HCT116 (cell line): ENCODE measurements around the gene SLC35F2. TPM values are rescaled to one million over a fixed set of nuclear protein-coding genes. Genes with fewer than 3 reads are reported as not detected.
A peak's percentile ranks its signal among the peaks of the same experiment; 100 is the strongest.

Experiments used
- ATAC-seq: fragments of 200-7000 bp; cut with Tn5 transposase; 2 replicates; pipeline ENCODE4 v1.9.1; 2020; ENCODE audit warnings: mild to moderate bottlenecking, moderate library complexity
- BruUV-seq: library from RNA; stranded (reverse); fragments of 400-500 nt; replicated peaks from 2 replicates; lab custom pipeline; 2021; lab: Mats Ljungman, UMichigan
- CTCF ChIA-PET: fragments of 300-600 bp; sonication (Branson Sonifier 250); formaldehyde crosslinking; loops from one replicate; lab custom pipeline; 2021; ENCODE audit warnings: antibody characterized with exemption; lab: Charles Lee
- POLR2A ChIA-PET: fragments of 300-600, 350-600 bp; sonication (Branson Sonifier 250); formaldehyde crosslinking; loops from one replicate; lab custom pipeline; 2021; ENCODE audit warnings: antibody characterized with exemption; lab: Charles Lee
- RAD21 ChIA-PET, 2 experiments: fragments of 300-600 bp; sonication (Branson Sonifier 250); formaldehyde crosslinking; loops; one replicate each; lab custom pipeline; 2023; ENCODE audit warnings: low total read pairs in 2 of 2; ENCODE audit not compliant: uncharacterized antibody in 2 of 2, unreplicated experiment in 2 of 2, low non-redundant PET in 1 of 2; lab: Charles Lee
- DNase-seq: peaks from one replicate; pipeline ENCODE4 v3.0.0-alpha.2; 2010; ENCODE audit warnings: low read depth, low spot score
- H2AFZ ChIP-seq: fragments of 200-600 bp; shearing (Covaris generic), sonication (generic); 2 replicates; pipeline ENCODE4 v1.6.1; 2017; ENCODE audit warnings: low read depth, mixed run types, mixed read lengths, antibody characterized with exemption, low read length; ENCODE audit not compliant: poor library complexity, severe bottlenecking
- H3K27ac ChIP-seq: 2 replicates; pipeline ENCODE4 v1.5.1; 2012; ENCODE audit warnings: low read depth, low read length
- H3K27me3 ChIP-seq: fragments of 200-600 bp; sonication (generic); 2 replicates; pipeline ENCODE4 v1.6.1; 2016; ENCODE audit warnings: mixed run types, low read length, mixed read lengths; ENCODE audit not compliant: insufficient read depth
- H3K36me3 ChIP-seq, 2 experiments: fragments of 200-500 bp in 1 of 2; fragments of 200-600 bp in 1 of 2; sonication (Bioruptor generic) in 1 of 2; sonication (generic) in 1 of 2; 2 replicates each; pipeline versions ENCODE4 v1.5.1 to v1.6.1; 2014 to 2016; ENCODE audit warnings: low read length in 2 of 2, inconsistent platforms in 1 of 2, mixed read lengths in 1 of 2, mixed run types in 1 of 2; ENCODE audit not compliant: insufficient read depth in 2 of 2, control insufficient read depth in 1 of 2
- H3K4me1 ChIP-seq, 2 experiments: fragments of 200-600 bp in 1 of 2; sonication (generic) in 1 of 2; 2 replicates each; pipeline versions ENCODE4 v1.5.1 to v1.6.1; 2012 to 2017; ENCODE audit warnings: low read length in 2 of 2, inconsistent platforms in 1 of 2, mild to moderate bottlenecking in 1 of 2, mixed read lengths in 1 of 2, mixed run types in 1 of 2, moderate library complexity in 1 of 2; ENCODE audit not compliant: insufficient read depth in 2 of 2, control insufficient read depth in 1 of 2
- H3K4me2 ChIP-seq: fragments of 200-600 bp; sonication (generic); 2 replicates; pipeline ENCODE4 v1.6.1; 2017; ENCODE audit warnings: mixed run types, low read length, mixed read lengths
- H3K4me3 ChIP-seq, 2 experiments: fragments of 200-600 bp in 1 of 2; sonication (generic) in 1 of 2; replicated peaks in 1 of 2; 2 replicates each; pipeline ENCODE4 v1.5.1; 2011 to 2016; ENCODE audit warnings: low read length in 2 of 2, control low read depth in 1 of 2, low read depth in 1 of 2, mild to moderate bottlenecking in 1 of 2, mixed read lengths in 1 of 2, mixed run types in 1 of 2
- H3K79me2 ChIP-seq: fragments of 200-600 bp; sonication (generic); 2 replicates; pipeline ENCODE4 v1.6.1; 2017; ENCODE audit warnings: mild to moderate bottlenecking, mixed run types, low read length, moderate library complexity, mixed read lengths; ENCODE audit not compliant: insufficient read depth
- H3K9ac ChIP-seq: fragments of 200-600 bp; sonication (generic); 2 replicates; pipeline ENCODE4 v1.6.1; 2016; ENCODE audit warnings: low read length, mixed read lengths
- H3K9me2 ChIP-seq: fragments of 200-600 bp; sonication (generic), shearing (Covaris generic); 2 replicates; pipeline ENCODE4 v1.6.1; 2017; ENCODE audit warnings: mixed run types, mild to moderate bottlenecking, moderate library complexity; ENCODE audit not compliant: insufficient read depth
- H3K9me3 ChIP-seq, 2 experiments: fragments of 200-500 bp in 1 of 2; fragments of 200-600 bp in 1 of 2; sonication (Bioruptor generic) in 1 of 2; sonication (generic) in 1 of 2; 2 replicates each; pipeline ENCODE4 v1.6.1; 2014 to 2017; ENCODE audit warnings: low read length in 2 of 2, mixed read lengths in 2 of 2, inconsistent platforms in 1 of 2, low read depth in 1 of 2, mild to moderate bottlenecking in 1 of 2, mixed run types in 1 of 2, moderate library complexity in 1 of 2; ENCODE audit not compliant: control insufficient read depth in 1 of 2, insufficient read depth in 1 of 2
- H4K20me1 ChIP-seq: fragments of 200-600 bp; sonication (generic), shearing (Covaris generic); 2 replicates; pipeline ENCODE4 v1.6.1; 2017; ENCODE audit warnings: mixed run types, mild to moderate bottlenecking, moderate library complexity; ENCODE audit not compliant: insufficient read depth
- CEBPB ChIP-seq: IDR thresholded peaks from 2 replicates; pipeline ENCODE4 v1.6.1; 2012; ENCODE audit warnings: low read depth
- CTCF ChIP-seq, 3 experiments: fragments of 200-600 bp in 1 of 3; sonication (generic) in 1 of 3; IDR thresholded peaks in 2 of 3; conservative IDR thresholded peaks in 1 of 3; 2 replicates each; pipeline ENCODE4 v1.5.1; 2012 to 2017; ENCODE audit warnings: low read depth in 2 of 3, low read length in 2 of 3, antibody characterized with exemption in 1 of 3, borderline replicate concordance in 1 of 3, control low read depth in 1 of 3, mild to moderate bottlenecking in 1 of 3, mixed read lengths in 1 of 3, mixed run types in 1 of 3, moderate library complexity in 1 of 3; ENCODE audit not compliant: insufficient read depth in 1 of 3
- EGR1 ChIP-seq: IDR thresholded peaks from 2 replicates; pipeline ENCODE4 v1.6.1; 2012; ENCODE audit warnings: low read depth
- EZH2phosphoT487 ChIP-seq: fragments of 200-600 bp; IDR thresholded peaks from 2 replicates; pipeline ENCODE4 v1.6.1; 2018; ENCODE audit warnings: antibody characterized with exemption, borderline replicate concordance
- FOSL1 ChIP-seq: IDR thresholded peaks from 2 replicates; pipeline ENCODE4 v1.6.1; 2012; ENCODE audit warnings: low read depth
- JUND ChIP-seq: IDR thresholded peaks from 2 replicates; pipeline ENCODE4 v1.6.1; 2012
- POLR2AphosphoS5 ChIP-seq: IDR thresholded peaks from 2 replicates; pipeline ENCODE4 v1.6.1; 2011; ENCODE audit warnings: mild to moderate bottlenecking, low read depth, low read length, moderate library complexity
- SRF ChIP-seq: IDR thresholded peaks from 2 replicates; pipeline ENCODE4 v1.6.1; 2012; ENCODE audit warnings: low read depth
- TCF7L2 ChIP-seq: IDR thresholded peaks from 2 replicates; pipeline ENCODE4 v1.7.0; 2011; ENCODE audit warnings: borderline replicate concordance, inconsistent platforms; ENCODE audit not compliant: insufficient read depth, insufficient read length; ENCODE audit errors: extremely low read depth
- YY1 ChIP-seq: IDR thresholded peaks from 2 replicates; pipeline ENCODE4 v1.6.1; 2011; ENCODE audit warnings: low read length, low read depth, moderate library complexity, mild to moderate bottlenecking; ENCODE audit not compliant: insufficient replicate concordance; ENCODE audit errors: extremely low read depth
- ZFX ChIP-seq: fragments of 450-650 bp; IDR thresholded peaks from 2 replicates; pipeline ENCODE4 v1.6.1; 2017
- intact Hi-C: fragments of 100-400 bp; cut with micrococcal nuclease; formaldehyde crosslinking; loops from 2 replicates; pipeline ENCODE4 v1.10.0; 2022
- total RNA-seq: library from RNA; stranded (reverse); gene quantifications from one replicate; pipeline ENCODE4 v1.2.1, GENCODE V29; 2021; ENCODE audit not compliant: unreplicated experiment
- TF ChIP-seq, protein P1 (sequence below): IDR thresholded peaks from 2 replicates; pipeline ENCODE4 v1.6.1; 2012; ENCODE audit warnings: low read depth
- TF ChIP-seq, protein P2 (sequence below): IDR thresholded peaks from 2 replicates; pipeline ENCODE4 v1.6.1; 2011; ENCODE audit warnings: mild to moderate bottlenecking, low read length, moderate library complexity; ENCODE audit not compliant: insufficient replicate concordance; ENCODE audit errors: extremely low read depth

The SLC35F2 gene
- total RNA-seq, 1 experiment from 2014 or later, result 53.5 TPM

GRCh38 chr11:107849790-107850189, 8.8 kb downstream of the SLC35F2 start:
- H3K9ac ChIP-seq, result no peak overlapping the region
- no peaks in the 10 kb centered on the region for H3K9me3 ChIP-seq
- ATAC-seq, result peak; percentile 71
- intact Hi-C loops, result no loop called here
- TF ChIP-seq, protein P1, sequence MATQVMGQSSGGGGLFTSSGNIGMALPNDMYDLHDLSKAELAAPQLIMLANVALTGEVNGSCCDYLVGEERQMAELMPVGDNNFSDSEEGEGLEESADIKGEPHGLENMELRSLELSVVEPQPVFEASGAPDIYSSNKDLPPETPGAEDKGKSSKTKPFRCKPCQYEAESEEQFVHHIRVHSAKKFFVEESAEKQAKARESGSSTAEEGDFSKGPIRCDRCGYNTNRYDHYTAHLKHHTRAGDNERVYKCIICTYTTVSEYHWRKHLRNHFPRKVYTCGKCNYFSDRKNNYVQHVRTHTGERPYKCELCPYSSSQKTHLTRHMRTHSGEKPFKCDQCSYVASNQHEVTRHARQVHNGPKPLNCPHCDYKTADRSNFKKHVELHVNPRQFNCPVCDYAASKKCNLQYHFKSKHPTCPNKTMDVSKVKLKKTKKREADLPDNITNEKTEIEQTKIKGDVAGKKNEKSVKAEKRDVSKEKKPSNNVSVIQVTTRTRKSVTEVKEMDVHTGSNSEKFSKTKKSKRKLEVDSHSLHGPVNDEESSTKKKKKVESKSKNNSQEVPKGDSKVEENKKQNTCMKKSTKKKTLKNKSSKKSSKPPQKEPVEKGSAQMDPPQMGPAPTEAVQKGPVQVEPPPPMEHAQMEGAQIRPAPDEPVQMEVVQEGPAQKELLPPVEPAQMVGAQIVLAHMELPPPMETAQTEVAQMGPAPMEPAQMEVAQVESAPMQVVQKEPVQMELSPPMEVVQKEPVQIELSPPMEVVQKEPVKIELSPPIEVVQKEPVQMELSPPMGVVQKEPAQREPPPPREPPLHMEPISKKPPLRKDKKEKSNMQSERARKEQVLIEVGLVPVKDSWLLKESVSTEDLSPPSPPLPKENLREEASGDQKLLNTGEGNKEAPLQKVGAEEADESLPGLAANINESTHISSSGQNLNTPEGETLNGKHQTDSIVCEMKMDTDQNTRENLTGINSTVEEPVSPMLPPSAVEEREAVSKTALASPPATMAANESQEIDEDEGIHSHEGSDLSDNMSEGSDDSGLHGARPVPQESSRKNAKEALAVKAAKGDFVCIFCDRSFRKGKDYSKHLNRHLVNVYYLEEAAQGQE, result no peak
- TF ChIP-seq CEBPB, result no peak
- TF ChIP-seq POLR2AphosphoS5, result no peak
- TF ChIP-seq FOSL1, result no peak
- TF ChIP-seq TCF7L2, result no peak
- no peak for TF ChIP-seq ZFX
- TF ChIP-seq SRF, result no peak
- no peak for TF ChIP-seq YY1
- TF ChIP-seq JUND, result no peak
- TF ChIP-seq EZH2phosphoT487, result no peak
- no peak for TF ChIP-seq EGR1
- TF ChIP-seq CTCF (IDR thresholded peaks at IDR 0.05 in 2 of 3, conservative IDR thresholded peaks at IDR 0.05 in 1 of 3; ENCODE audit: borderline replicate concordance in 1 of 3, insufficient read depth in 1 of 3, low read depth in 2 of 3, low read length in 2 of 3), result no peak
- TF ChIP-seq, protein P2, sequence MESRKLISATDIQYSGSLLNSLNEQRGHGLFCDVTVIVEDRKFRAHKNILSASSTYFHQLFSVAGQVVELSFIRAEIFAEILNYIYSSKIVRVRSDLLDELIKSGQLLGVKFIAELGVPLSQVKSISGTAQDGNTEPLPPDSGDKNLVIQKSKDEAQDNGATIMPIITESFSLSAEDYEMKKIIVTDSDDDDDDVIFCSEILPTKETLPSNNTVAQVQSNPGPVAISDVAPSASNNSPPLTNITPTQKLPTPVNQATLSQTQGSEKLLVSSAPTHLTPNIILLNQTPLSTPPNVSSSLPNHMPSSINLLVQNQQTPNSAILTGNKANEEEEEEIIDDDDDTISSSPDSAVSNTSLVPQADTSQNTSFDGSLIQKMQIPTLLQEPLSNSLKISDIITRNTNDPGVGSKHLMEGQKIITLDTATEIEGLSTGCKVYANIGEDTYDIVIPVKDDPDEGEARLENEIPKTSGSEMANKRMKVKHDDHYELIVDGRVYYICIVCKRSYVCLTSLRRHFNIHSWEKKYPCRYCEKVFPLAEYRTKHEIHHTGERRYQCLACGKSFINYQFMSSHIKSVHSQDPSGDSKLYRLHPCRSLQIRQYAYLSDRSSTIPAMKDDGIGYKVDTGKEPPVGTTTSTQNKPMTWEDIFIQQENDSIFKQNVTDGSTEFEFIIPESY, result no peak
- TF ChIP-seq, all 23 proteins: peak for 0
- Histone ChIP-seq H3K27ac (no peak overlapping the region), H3K4me2 (no peak overlapping the region), H3K9me2 (no peaks in the 10 kb centered on the region), H3K36me3 (peaks cover 0 to 3% of the 10 kb centered on the region in 2 experiments; a peak in 1 of 4 replicates), H4K20me1 (peaks cover 6% of the 10 kb centered on the region; the same call in 1 of the 2 replicates), H3K79me2 (peaks cover 96% of the 10 kb centered on the region), H3K27me3 (no peaks in the 10 kb centered on the region), H3K4me1 (peaks cover 15 to 41% of the 10 kb centered on the region in 2 experiments), H2AFZ (no peak overlapping the region), H3K4me3 (no peak overlapping the region)
- DNase-seq, result no peak
- no TSS peak for BruUV-seq
- CTCF ChIA-PET, result no interaction called here
- RAD21 ChIA-PET, result no interaction called here
- POLR2A ChIA-PET, result interaction anchor here (0.9 kb wide), 1 partner anchor 9 kb away, joined by 3 read pairs; no protein-coding TSS in a partner anchor
